ENCODE measurements around the gene CEACAM18. TPM values are rescaled to one million over a fixed set of nuclear protein-coding genes. Genes with fewer than 3 reads are reported as not detected.

Gene CEACAM18
- total and polyA plus RNA-seq, 10 of the 15 experiments (the other 5 are each of a cell fraction or from before 2014, with no cell fraction given): not detected

- ChIA-PET RAD21 (ENCODE audit: unreplicated experiment) (no interaction called here), SMC1A (ENCODE audit: uncharacterized antibody, unreplicated experiment) (no interaction called here), CTCF (no interaction called here), POLR2A (interaction anchor here (0.6 kb wide), 1 partner anchor 42 kb away, joined by 3 read pairs; no protein-coding TSS in a partner anchor)
- no peaks in the 10 kb centered on the region for H4K20me1 ChIP-seq (ENCODE audit: control insufficient read depth, insufficient read depth)
- no peaks in the 10 kb centered on the region for H3K9me3 ChIP-seq (replicated peaks; ENCODE audit: control insufficient read depth, insufficient read depth, low read length)
- H3K27ac ChIP-seq (ENCODE audit: control insufficient read depth, insufficient read depth): no peak overlapping the region
- intact Hi-C loops (cut with micrococcal nuclease; ENCODE audit: unreplicated experiment) (no loop called here), in situ Hi-C loops (cut with MboI) (no loop called here)
- ATAC-seq (no peak), DNase-seq (ENCODE audit: low read depth, low spot score) (no peak), FAIRE-seq (no peak)
- TF ChIP-seq EGR1 (IDR thresholded peaks at IDR 0.05; ENCODE audit: borderline replicate concordance in 1 of 2, low read depth in 2 of 2, low read length in 2 of 2) (no peak), TCF7 (IDR thresholded peaks at IDR 0.05; ENCODE audit: borderline replicate concordance) (no peak), JUND (IDR thresholded peaks at IDR 0.05; ENCODE audit: low read depth, low read length) (no peak), E4F1 (IDR thresholded peaks at IDR 0.05; ENCODE audit: borderline replicate concordance, partially characterized antibody) (no peak), FOXM1 (IDR thresholded peaks at IDR 0.05; ENCODE audit: low read depth, low read length) (no peak), GABPA (IDR thresholded peaks at IDR 0.05; ENCODE audit: low read depth) (no peak), SREBF2 (IDR thresholded peaks at IDR 0.05; ENCODE audit: low read length) (no peak), ZNF207 (IDR thresholded peaks at IDR 0.05; ENCODE audit: borderline replicate concordance) (no peak)
- H3K36me3 ChIP-seq (ENCODE audit: control insufficient read depth in 2 of 2, insufficient read depth in 2 of 2, low read length in 1 of 2): no peaks in the 10 kb centered on the region
- no peak overlapping the region for H3K9ac ChIP-seq (ENCODE audit: control insufficient read depth, insufficient read depth, low read length)
- H3K4me3 ChIP-seq: no peak overlapping the region
- BruUV-seq (replicated peaks): no TSS peak
- no peaks in the 10 kb centered on the region; a peak in 1 of 4 replicates for H3K27me3 ChIP-seq (replicated peaks in 1 of 2; ENCODE audit: control insufficient read depth in 2 of 2, insufficient read depth in 2 of 2, low read length in 1 of 2)
- H3K79me2 ChIP-seq (ENCODE audit: control insufficient read depth, insufficient read depth, low read length): no peaks in the 10 kb centered on the region
- no peak overlapping the region for H2AFZ ChIP-seq (ENCODE audit: control insufficient read depth, low read depth, low read length)
- no peak overlapping the region for H3K4me2 ChIP-seq (ENCODE audit: control insufficient read depth, insufficient read depth)
- no peaks in the 10 kb centered on the region for H3K4me1 ChIP-seq (ENCODE audit: control insufficient read depth, insufficient read depth, low read length)
- WGBS (ENCODE audit: insufficient coverage, insufficient replicate concordance, low lambda C conversion rate, missing lambda C conversion rate): 0% methylated on average over 2 of the region's 2 CpGs
Measured at GRCh38 chr19:51520728-51521127, 42.4 kb downstream of the CEACAM18 start.

Measured in GM12878 (cell line).